Hematopoietic multipotent progenitor cell treated with erythropoietin and hydrocortisone succinate and interleukin-3 and kit ligand, for 15 days (in vitro differentiated cells): ENCODE results near the gene TMEM174.

Source experiments
- DNase-seq: peaks from one replicate; pipeline ENCODE4 v3.0.0-alpha.2; 2015; ENCODE audit warnings: low spot score

TMEM174 gene

DNA sequence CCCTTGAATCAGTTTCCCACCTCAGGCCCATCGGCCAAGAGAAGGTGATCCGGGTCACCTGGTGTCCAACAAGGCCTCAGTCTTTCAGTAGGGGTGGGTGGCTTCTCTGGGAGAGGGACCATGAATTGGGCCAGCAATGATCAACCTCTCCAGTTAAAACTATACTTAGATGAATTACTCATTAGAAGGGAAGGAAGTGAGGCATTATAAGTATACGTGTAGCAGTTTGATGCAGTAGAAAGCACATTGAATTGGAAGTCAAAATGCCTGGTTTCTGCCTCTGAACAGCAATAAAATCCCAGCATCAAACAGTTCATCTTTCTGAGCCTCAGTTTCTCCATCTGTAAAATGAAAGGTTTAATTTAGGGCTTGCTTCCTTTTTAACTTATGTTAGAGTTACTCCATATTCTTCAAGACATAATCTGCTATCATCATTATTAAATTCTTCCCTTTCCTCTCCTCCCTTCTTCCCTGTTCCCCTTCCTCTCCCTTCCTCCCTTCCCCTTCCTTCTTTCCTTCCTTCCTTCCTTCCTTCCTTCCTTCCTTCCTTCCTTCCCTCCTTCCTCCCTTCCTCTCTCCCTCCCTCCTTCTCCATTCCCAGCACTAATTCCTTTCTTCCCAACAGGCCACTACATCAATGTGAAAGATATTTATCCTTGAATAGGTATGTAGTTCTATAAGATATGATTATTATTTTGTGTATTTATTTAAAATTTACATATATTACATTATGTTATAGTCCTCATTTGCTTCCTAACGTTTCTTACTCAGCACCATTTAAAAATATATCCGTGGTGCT, 18.6 kb upstream of the TMEM174 start:
- DNase-seq = no peak

DNA sequence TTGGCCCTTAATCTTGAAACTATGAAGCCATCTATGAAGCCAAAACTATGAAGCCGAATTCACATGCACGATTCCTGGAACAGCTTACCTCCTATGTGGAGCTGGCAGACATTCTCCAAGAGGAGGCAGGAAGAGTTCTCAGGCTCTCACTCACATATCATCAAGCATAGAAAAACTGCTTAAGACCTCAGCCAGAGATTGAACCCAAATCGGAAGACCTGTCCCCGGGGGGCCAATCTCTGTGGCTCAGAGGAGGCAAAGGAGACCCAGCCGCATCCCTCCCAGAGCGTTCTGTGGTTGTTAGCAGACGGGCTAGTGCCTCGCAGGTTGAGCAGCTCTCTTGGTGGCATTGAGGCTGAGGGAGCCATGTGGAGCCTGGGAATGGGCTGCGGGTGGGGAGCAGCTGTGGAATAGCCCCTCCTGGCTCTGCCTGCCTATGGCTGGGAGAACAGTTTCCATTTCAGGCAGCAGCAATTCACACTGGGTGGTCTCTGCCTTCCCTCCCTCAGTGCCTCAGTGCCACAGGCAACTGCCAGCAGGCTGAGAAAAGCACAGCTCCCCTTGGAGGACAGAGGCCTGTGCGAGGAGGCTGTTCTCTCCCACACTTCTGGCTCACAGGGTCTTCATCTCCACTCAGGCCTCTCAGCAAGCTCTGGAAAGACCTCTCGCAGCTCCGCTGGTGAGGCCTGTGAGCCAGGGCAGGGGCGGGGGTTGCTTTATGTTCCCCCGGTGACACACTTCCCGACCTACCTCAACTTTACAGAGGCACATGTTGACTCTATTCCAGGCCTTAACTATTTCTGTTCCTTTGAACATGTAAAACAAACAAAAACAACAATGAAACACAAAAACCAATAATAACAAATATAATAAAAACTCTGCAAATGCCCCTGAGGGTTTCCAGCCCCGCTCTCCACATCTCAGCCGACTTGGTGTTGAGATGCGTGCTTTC, 17.4 kb upstream of the TMEM174 start:
- no peak for DNase-seq

- DNase-seq = no peak
Measured at GRCh38 chr5:73157414-73158303, 15.3 kb upstream of the TMEM174 start.

DNA sequence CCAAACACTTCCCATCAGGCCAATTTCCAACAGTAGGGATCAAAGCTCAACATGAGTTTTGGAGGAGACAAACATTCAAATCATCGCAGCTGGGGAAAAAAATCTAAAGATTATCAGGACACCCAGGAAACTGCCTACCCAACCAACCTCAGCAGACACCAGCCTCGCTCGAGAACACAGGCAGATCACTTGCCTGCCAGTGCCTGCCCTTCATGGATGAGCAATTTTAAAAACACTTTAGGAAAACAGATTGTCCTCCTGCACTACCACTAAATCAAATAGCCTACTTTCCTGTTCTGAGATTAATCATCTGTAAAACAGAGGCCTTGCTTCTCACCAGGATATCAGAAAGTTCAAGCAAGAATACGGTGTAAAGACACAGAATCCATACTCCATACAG, 14.7 kb upstream of the TMEM174 start:
- no peak for DNase-seq

GRCh38 chr5:73160239-73160671, 12.7 kb upstream of the TMEM174 start:
- no peak for DNase-seq

- DNase-seq = peak; percentile 52
Measured at GRCh38 chr5:73170522-73170921, 2.5 kb upstream of the TMEM174 start.

GRCh38 chr5:73171495-73171894, 1.5 kb upstream of the TMEM174 start:
- DNase-seq = no peak

DNA sequence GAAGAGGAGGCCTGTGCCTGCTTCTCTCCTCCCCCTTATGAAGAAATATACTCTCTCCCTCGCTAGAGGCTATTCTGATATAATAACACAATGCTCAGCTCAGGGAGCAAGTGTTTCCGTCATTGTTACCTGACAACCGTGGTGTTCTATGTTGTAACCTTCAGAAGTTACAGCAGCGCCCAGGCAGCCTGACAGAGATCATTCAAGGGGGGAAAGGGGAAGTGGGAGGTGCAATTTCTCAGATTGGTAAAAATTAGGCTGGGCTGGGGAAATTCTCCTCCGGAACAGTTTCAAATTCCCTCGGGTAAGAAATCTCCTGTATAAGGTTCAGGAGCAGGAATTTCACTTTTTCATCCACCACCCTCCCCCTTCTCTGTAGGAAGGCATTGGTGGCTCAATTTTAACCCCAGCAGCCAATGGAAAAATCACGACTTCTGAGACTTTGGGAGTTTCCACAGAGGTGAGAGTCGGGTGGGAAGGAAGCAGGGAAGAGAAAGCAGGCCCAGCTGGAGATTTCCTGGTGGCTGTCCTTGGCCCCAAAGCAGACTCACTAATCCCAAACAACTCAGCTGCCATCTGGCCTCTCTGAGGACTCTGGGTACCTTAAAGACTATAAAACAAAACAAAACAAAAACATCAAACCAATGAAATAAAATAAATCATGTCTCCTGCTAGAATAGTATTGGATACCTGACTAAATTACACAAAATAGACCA, 1.3 kb downstream of the TMEM174 start:
- no peak for DNase-seq

GRCh38 chr5:73176250-73176649, 3.3 kb downstream of the TMEM174 start:
- DNase-seq = no peak

GRCh38 chr5:73178265-73178664, 5.3 kb downstream of the TMEM174 start:
- DNase-seq = no peak

GRCh38 chr5:73179730-73180129, 6.7 kb downstream of the TMEM174 start:
- DNase-seq = no peak

- no peak for DNase-seq
Measured at GRCh38 chr5:73180566-73180965, 7.6 kb downstream of the TMEM174 start.

GRCh38 chr5:73182307-73182706, 9.3 kb downstream of the TMEM174 start:
- no peak for DNase-seq

- DNase-seq = no peak
Measured at GRCh38 chr5:73183000-73183399, 10.0 kb downstream of the TMEM174 start.

GRCh38 chr5:73183481-73183891, 10.5 kb downstream of the TMEM174 start:
- DNase-seq = no peak

DNA sequence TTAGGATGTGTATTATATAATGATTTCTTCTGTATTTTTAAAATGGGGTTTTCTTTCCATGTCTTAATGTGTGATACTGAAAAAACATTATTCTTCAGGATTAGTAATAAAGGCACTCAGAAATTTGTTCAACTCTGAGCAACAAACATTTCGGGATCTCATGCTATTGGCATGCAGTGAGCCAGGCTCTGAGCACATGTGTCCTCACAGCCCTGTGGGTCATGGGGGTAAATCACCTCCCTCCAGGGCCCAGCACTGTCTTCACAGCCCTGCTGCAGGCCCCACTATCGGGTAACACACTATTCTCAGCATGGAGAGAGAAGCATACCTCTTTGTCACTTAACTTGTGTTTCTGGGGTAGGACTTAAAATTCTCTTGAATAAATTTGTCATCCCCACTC, 14.0 kb downstream of the TMEM174 start:
- DNase-seq = no peak

DNA sequence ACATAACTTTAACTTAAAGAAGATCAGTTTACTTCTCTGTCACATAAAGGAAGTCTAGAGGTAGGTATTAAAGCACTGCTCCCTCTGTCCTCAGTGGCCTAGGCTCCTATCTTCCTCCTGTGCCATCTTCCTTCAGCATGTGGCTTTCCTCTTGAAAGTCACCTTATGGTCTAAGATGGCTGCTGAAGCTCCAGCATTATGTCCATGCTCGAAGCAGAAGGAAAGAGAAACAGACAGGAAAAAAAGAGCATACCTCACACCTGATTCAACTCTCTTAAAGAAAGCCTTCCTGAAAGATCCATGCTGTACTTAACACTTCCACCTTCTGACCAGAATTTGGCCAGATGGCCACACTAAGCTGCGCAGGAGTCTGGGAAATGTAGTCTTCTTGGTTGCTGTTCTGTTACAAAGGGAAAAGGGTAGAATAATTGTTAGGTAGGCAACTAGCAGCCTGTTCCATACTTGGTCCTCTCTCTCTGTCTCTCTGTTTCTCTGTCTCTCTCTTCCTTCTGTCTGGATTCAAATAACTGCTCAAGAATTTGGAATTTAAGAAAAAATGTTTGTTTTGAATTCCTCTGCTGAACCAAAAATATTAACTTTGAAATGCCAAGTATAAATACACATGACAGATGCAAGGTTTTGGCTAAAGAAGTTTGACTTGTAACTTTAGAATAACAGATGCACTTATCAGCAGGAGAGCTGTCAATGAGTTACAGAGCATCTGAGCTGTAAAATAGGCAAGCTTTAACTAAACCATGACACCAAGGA, 16.0 kb downstream of the TMEM174 start:
- DNase-seq = no peak

- no peak for DNase-seq
Measured at GRCh38 chr5:73189871-73190376, 16.9 kb downstream of the TMEM174 start.

- DNase-seq = no peak
Measured at GRCh38 chr5:73192370-73192769, 19.4 kb downstream of the TMEM174 start.

GRCh38 chr5:73193592-73193991, 20.6 kb downstream of the TMEM174 start:
- DNase-seq = no peak
